Stimulated activated CD8-positive, alpha-beta memory T cell treated with anti-CD3 and anti-CD28 coated beads, Interleukin-15, amount 100 ng/mL, for 4 hours (primary cell): ENCODE data around the gene FBXO36.

Experiments
- DNase-seq, 2 donors: peaks; one replicate each; pipeline ENCODE4 v3.0.0-alpha.2; 2020; ENCODE audit warnings: low read depth in 2 of 2

Gene FBXO36

DNA sequence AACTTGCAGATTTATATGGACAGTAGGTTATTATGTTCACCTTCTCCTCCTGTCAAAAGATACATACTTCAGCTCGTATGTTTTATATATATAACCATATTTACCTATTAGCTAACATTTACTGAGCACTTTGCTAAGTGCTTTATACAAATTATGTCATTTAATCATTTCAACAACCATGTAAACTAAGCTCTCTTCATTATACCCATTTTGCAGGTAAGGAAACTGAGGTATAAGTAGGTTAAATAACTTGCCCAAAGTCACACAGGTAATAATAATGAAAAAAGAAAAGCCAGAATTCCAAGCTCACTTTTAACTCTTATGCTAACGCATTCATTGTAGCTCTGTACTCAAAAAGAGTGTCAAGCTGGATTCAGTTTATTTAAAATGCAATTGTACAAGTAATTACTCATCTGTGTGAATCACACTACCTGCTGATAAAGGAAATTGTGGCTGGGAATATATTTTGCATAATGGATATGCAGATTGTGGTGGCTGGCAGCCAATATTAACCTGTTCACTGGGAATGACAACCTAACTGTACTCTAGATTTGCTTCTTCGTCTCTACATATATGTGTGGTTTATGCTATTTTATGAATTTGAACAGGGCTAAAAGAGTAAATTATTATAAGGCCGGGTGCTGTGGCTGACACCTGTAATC lies 125.8 kb downstream of the FBXO36 start:
- no peak for DNase-seq

GRCh38 chr2:230050136-230050535 lies 127.8 kb downstream of the FBXO36 start:
- DNase-seq: no peak

GRCh38 chr2:230052299-230052698 lies 130.0 kb downstream of the FBXO36 start:
- DNase-seq: no peak

GRCh38 chr2:230053753-230054478 lies 131.6 kb downstream of the FBXO36 start:
- DNase-seq: no peak

- no peak for DNase-seq
Measured at GRCh38 chr2:230060672-230061293, 138.5 kb downstream of the FBXO36 start.
